GM21515 (cell line): ENCODE measurements around the gene HOXD13.

ENCODE experiments used
- ATAC-seq: cut with Tn5 transposase; IDR thresholded peaks from one replicate; pipeline ENCODE4 v1.9.1; 2021; ENCODE audit not compliant: unreplicated experiment

Gene HOXD13

DNA sequence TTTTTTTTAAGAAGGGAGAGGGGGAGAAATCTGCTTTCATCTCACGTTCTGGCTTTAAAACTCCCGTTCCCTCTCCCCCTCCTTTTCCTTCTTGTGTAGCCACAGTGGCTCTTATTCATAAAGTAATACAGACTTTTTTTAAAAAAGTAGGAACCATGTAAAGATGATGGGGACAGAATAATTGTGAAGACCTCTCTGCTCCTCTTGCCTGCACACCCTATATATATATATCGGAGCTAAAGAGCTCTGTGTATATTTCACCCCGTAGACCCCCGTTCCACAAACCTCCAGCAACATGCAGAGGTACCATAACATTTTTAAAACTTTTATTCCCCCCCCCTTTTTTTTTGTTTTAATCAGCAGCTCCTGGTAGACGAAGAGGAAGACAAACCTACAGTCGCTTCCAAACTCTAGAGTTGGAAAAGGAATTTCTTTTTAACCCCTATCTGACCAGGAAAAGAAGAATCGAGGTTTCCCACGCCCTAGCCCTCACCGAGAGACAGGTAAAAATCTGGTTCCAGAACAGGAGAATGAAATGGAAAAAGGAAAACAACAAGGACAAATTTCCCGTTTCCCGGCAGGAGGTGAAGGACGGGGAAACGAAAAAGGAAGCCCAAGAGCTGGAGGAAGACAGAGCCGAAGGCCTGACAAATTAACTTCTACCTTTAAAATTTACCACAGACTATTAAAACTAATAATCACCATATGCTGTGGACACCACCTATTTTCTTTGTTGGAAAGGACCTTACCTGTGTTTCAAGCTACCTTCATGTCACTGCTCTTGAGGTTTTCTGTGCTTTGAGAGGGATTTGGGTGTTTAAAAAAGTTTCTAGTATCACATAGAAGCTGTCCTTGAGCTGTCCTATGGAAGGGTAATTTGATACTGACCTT is 38.7 kb downstream of the HOXD13 start:
- ATAC-seq, result no peak

DNA sequence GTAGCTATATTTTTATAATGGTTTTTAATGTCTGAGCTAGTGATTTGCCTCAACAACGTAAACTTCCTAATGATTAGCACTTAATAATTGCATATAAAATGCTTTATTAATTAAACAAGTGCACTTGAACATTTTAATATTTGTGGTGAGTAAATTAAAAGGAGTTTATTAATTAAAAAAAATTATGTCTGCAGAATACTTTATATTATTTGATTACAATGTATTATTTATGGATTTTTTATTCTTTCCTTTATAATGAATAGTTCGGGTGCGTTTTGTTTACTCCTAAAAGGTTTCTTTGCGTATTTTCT is 39.3 kb downstream of the HOXD13 start:
- no peak for ATAC-seq

DNA sequence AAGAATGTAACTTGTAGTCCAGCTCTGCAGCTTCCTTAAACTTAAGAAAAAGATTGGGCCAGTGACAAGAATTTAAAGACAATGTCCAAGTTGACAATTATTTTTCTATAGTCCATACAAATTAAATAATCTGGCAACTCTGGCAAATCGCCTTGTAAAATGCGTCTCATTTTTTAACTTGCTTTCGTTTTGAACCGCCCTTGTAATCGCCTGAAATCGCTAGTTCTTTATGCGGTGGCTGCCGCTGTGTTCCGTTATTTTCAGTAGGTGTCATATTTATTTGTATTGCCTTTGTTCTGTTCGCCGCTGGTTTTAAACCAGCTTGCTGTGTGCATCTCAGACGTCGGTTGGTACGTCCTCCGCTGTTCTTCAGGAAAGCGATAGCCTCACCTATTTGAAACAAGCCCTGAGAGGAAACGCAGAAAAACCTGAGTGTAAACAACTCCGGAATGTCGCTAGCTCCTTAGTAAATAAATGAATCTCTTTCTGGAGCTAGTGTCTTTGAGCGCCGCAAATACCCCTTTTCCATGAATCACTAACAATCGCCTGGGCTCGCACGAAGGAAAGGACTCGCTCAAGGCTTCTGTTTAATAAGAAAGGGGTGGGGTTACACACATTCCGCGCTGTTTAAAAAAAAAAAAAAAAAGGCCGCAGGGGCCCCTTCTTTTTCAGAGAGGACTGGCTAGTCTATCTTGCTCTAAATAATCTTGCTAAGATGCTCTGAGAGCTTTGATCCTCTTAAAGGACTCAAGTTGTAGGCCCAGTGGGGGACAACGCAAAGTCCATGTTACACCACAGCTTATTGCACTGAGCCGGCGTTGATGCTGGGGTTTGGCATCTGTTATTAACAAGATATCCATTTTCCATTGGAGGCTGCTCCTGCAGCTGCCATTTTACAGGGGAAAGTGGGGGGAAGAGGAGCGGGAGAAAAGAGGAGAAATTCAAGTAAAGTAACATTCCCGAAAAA is 40.0 kb downstream of the HOXD13 start:
- no peak for ATAC-seq

DNA sequence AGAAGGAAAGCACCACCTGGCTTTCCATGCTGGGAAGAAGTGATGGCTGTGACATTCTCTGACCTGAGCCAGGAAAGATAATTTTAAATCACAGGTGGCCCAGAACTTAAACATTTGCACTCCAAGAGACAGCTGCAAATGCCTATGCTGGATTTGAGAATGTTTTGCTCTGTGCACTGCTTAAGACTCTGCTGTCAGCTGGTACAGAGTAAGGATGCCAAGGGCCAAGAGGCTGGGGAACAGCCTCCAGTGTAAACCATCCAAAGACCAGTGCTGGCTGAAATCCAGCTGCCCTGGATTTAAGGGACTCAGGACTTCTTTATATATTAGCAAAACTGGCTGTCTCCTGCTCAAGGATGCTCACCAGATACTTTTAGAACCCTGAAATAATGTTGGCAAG is 40.9 kb downstream of the HOXD13 start:
- ATAC-seq, result no peak

DNA sequence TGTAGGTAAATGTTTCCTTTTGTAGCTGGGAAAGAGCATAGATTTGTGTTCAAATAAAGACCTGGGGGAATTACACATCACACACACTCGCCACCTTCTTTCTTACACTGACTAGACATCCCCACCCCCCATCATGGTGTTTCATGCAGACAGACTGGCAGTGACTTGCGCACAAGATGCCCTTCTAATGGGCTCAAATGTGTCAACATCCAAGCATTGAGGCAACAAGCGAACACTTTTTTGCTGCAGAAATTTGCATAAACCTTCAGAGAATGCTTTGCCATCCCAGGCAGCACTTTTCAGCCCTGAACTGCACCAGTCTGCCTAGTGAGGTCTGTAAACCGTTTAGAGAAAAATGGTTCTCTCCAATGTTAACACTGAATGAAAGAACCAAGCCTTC is 41.5 kb downstream of the HOXD13 start:
- ATAC-seq, result no peak

DNA sequence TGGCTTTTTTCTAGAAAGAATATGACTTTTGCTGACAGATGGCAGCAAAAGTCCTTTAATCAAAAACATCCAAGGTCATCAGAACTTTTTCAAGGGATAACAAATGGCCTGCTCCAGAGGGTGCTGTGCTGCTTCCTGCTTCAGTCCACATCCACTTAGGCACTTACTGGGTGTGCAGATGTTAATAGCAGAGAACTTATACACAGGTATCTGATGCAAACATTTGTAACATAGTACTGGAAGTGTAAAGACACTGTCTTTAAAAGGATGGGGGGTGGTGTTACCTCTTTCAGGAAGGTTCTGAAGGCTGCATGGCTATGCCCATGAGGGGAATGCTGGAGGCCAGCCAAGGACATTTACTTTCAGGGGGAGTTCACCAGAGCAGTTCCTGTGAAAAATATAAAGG is 42.5 kb downstream of the HOXD13 start:
- ATAC-seq, result no peak

DNA sequence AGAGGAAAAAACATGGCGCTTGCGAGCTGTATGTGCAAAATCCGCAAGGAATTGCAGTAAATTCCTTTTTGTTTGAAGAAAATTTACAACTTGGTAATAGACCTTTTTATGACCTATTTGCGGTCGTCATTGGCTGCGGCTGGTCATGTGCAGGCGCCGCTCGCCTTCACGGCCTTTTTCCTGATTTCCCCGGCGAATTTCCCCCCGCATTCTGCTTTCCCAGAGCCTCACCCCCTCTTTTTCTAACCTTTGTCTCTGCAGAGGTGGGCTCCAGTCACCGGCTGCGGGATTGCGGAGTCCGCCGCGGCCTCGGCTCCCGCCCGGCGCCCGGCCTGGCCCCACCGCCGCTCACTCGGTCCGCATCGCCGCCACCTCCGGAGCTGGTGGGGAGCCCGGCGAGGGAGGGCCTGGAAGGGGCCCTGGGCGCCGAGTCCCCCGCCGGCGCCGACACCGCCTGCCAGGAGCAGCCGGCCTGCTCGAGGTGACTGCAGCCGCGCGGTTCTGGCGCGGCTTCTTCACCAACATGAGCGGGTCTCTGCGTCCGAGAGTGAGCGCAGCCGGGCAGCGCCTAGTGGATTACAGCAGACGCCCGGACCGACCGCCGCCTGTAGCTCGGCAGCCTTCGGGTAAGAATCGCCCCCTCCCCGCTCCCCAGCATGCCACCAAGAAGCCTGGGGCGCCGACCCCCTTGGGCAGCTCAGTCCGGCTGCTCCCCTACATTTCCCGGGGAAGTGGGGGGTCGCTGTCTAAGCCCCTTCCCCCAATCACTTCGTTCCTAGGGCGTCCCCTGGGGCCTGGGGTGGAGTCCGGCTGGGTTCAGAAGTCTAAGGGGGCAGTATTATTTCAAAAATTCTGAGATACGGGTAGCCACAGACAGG is 44.1 kb downstream of the HOXD13 start:
- ATAC-seq, result no peak

DNA sequence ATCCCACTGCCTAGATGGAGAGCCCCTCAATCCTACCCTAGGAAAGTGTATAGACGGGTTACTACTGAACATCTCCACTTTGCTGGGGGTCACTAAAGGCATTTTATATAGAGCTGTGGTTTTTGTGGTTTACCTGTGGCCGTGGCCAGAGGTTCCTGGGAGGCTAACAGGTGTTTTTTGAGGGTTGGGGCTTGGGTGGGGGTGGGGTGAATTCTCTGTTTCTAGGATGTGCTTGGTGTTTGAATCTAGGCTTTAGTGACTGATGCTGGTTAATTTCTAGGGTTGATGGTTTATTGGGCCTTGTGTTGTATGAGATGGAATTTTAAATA is 44.7 kb downstream of the HOXD13 start:
- ATAC-seq, result no peak

DNA sequence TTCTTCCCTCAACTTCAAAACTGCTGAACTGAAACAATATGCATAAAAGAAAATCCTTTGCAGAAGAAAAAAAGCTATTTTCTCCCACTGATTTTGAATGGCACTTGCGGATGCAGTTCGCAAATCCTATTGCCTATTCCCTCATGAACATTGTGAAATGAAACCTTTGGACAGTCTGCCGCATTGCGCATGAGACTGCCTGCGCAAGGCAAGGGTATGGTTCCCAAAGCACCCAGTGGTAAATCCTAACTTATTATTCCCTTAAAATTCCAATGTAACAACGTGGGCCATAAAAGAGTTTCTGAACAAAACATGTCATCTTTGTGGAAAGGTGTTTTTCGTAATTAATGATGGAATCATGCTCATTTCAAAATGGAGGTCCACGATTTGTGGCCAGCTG is 45.4 kb downstream of the HOXD13 start:
- ATAC-seq, result no peak

DNA sequence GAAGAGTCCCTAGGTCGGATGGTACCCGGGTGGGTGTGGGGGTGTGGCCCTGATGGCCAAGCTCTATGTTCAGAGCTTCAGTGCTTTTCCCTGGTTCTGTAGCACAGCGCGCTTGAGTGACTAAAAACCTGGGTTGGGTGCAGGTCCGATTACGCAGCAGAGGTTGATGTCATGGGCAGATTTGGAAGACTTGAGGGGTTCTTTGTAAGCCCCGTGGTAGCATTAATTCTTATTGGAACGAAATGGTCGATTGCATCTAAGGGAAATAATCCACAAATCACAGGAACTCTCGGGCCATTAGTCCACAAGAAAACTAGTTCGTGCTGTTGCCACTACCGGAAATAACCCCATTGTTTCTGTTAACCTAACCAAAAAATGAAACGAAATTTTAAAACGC is 46.0 kb downstream of the HOXD13 start:
- ATAC-seq, result no peak

DNA sequence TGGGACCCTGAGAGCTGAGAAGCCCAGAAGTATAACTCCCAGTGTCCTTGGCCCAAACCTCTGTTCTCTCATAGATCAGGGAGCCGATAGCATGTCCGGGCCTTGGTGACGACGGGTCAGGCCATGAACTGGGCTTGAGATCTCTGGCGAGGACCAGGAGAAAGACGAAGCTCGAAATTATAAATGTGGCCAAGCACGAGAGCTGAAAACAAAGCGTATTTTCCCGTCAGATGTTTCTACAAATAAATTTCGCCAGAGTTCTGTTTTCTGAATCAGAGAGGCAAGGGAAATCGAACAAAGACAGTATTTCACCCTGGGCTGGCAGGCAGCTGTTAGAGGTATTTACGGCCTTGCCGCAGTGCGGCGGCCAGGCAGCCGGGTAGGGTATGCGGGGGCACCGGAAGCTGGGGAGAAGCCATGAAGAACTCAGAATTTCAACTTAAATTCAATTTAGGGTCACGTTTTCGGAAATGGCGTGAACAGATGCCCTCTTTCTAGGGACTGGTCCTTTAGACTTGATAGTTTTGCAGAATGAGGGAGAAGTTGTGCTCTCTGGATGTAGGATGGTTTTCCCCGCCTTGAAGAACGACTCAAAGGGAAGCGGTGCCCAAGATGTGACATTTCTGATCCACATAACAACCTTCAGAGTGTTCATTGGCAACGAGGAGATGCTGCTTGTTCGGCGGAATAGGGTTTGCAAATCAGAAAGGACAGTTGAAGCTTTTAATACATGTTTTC is 46.6 kb downstream of the HOXD13 start:
- ATAC-seq, result no peak

DNA sequence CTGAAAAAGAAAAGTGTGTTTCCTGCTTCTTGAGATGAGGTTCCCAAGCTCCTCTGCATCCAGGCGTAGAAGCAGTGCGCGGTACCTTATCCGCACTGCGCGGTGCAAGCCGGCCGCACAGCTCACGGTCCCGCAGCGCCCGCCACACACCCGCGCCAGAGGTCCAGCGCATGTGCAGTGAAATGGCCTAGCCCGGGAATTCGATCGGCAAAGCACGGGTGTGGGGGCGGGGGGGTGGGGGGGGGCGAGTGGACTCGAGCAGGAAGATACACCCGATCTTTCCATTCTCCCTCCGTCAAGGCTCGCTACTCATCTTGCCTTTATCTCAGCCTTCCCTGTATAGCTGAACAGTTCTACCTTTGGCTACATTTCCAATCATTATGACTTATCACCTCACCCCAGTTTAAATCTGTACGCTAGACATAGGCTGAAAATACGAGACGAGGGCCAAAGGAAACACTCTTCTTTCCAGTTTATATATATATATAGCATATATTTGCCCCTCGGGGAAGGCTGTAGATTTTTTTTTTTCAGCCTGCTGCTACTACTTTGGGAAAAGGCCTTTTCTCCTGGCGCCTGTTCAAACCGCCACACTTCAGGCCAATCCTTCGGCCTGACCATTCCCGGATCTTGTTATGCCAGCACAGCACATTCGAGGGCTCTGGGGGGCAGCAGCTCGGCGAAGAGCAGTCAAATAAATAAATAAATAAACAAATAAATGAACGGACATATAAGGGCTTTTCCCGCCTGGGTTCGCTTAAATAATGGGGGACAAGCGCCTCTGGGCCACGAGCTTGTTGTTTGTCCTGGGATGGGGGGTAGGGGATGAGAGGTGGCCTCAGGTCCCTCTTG is 47.4 kb downstream of the HOXD13 start:
- ATAC-seq, result no peak

DNA sequence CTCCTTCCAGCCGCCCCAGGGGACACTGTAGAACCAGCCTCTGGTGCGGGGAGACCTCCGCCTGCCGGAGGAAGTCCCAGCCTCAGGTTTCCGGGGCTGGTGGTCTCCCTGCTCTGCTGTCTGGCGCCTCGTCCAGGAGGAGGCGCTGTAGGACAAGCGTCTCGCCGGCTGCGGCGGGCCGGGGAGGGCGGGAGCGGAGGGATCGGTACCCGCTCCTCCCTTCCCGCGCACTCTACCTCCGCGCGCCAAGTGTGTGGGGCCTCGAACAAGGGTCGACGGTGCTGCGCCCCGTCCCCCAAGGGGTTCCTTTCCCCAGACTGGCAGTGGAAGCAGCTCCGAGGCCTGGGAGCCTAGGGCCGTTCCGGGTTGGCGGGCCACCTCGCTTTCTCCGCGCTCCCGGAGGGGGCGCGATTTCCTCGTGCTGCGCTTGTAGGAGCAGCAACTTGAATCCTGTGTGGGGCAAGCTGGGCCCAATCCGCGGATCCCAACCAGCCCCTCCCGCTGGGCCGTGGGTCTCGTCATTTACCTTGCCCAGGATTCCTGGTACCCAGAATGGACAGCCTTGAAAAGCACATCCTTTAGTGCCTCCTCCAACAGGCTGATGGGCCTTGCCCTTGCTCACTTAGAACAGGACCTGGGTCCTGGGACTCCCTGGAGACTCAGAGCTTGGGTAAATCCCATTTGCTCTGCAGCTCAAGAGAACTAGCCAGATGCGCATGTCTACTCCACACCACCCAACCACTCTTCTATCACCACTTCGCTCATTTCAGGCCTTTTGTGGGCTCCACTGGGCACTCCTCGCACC is 48.2 kb downstream of the HOXD13 start:
- peak; percentile 88 for ATAC-seq

DNA sequence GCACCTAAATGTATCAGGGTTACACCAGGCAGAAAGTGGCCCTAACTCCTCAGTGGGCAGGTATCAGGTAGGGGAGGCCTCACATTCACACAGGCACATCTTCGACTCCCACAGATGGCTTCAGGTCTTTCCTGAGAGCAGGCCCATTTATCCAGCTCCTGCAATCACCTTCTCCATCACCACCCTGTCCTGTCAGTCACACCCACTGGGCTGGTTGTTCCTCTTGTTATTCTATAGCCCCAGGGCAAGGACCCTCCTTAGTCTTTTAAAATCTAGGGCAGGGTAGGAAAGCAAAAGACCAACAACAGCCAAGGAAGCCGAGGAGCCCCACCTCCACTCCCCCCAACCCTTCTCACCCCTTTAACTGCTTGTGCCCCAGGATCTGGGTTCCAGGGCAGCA is 49.8 kb downstream of the HOXD13 start:
- ATAC-seq, result no peak
